HG03432 (cell line): ENCODE results near the gene NRP1.
A peak's percentile ranks its signal among the peaks of the same experiment; 100 is the strongest.
"Not testable (repeated sequence)": the region's sequence is repeated elsewhere in the genome, so short reads cannot be mapped to it uniquely, and the experiment has no call there.

Source experiments
- ATAC-seq: cut with Tn5 transposase; IDR thresholded peaks from one replicate; pipeline ENCODE4 v1.9.1; 2021; ENCODE audit warnings: mild to moderate bottlenecking, moderate library complexity; ENCODE audit not compliant: unreplicated experiment

Gene NRP1

GRCh38 chr10:33334153-33334804 lies at the start of gene NRP1:
Gene NRP1 (minus strand): TSS chr10:33334667. CDS start chr10:33334382, 285 bp downstream.
- peak; percentile 38 for ATAC-seq

- ATAC-seq = not testable (repeated sequence)
Measured at GRCh38 chr10:33384201-33384600, 49.7 kb upstream of the NRP1 start.

DNA sequence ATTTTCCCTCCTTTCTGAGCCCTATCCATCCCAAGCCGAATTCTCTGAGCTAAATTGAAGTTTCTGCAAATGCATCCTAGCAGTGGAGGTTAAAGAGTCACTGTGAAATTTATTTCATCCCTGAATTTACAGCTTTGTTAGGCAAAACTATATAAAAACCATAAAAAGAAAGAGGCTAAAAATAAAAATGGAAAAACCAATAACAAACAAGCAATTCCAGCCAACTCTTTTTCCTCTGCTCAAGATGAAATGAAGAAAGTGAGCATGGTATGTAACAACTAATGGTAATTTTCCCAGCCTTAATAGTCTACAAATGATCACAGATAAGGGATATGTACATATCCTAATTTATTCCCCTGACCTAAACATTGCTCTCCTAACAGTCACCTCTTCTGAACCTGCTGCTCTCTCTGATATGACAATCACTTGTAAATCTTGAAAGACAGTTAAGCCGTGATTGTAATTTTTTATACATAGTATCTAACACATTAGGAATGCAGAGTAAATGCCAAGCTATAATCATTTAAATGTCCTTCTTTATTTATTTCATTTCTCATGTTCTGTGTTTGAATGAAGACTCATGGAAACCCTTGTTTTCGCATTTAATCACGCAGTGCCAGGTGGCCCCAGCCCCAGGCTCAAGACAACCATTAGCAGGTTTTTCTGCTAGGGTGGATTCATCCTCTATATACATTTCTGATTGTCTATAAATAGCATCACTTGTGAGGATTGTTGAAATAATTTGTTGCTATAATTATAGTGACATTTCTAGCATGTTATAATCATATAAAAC lies 48.6 kb upstream of the NRP1 start:
- ATAC-seq = no peak

DNA sequence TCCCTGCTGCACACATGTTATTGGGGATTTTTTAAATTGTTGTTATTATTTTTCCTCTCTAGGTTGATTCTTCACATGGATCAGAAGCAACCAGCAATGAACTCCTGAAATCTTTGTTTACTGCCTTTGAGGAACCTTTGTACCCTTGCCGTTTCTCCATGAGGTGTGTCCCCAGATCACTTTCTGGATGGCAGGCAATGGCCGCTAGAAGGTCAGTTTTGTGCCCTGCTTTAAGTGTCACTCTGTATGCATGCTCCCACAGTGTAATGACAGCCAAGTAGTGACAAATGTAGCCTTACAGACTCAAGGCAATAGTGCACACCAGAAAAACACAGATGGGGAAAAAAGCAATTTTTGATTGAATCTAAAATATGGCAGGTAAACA lies 47.7 kb upstream of the NRP1 start:
- ATAC-seq = no peak

DNA sequence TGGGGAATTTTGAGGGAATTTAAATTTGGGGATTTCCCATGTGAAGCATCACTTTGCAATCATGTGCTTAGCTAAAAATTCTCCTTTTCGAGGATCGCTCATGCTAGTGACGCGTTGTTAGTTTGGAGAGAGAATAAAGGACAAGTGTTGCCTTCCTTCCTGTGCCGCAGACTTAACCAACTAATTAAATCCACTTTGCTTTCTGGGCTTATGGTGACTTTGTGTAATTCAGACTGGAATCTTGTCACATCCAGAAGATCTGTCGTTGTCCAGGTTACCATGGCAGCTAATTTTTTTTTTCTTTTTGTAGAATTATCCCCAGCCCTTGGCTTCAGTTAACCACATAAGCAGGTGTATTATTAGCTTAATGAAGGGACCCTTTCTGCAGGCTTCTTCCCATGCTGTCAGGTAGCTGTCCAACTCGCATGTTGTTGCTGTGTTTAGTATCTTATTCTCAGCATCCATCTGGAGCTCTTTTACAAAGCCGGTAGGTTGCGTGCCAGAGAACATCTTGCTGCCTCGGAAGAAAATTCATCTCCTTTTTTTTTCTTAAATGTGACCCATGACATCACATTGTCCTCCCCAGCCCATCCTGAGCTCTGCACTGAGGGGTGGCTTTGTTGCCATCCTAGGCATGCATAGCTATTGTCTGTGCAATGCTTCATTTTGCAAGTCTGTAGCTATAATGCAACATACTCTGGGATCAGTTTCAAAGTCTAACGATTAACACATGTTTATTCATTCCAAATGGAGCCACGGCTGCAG lies 47.2 kb upstream of the NRP1 start:
- ATAC-seq = no peak

- ATAC-seq = no peak
Measured at GRCh38 chr10:33377658-33378025, 43.2 kb upstream of the NRP1 start.

DNA sequence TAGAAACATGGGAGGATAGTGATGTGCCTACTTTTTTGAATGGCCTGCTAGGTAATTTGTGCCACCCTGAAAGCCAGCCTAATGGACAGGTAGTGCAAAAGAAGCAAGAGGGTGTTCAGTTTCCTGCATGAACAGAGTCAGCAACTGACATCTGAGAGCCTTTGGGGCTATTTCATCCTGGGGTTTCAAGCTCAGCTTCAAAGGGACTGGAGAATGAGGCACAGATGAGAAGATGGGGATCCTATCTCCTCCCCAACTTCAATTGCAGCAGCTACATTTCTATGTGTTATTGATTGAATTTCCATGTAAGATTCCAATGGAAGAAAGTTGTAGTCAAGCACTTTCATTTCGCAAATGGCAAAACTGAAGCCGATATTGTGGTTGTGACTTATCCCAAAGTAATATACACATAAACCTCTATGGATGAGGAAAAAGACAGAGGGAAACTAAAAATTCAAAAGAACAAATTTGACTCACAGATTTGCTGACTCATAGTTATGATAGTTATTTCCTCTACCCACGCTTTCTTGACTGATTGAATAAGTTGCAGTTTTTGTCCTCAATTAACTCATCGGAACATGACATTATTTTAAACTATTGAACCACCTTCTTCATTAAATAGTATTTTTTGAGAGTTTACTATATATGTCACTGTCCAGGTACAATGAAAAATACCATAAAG lies 42.6 kb upstream of the NRP1 start:
- ATAC-seq = no peak

DNA sequence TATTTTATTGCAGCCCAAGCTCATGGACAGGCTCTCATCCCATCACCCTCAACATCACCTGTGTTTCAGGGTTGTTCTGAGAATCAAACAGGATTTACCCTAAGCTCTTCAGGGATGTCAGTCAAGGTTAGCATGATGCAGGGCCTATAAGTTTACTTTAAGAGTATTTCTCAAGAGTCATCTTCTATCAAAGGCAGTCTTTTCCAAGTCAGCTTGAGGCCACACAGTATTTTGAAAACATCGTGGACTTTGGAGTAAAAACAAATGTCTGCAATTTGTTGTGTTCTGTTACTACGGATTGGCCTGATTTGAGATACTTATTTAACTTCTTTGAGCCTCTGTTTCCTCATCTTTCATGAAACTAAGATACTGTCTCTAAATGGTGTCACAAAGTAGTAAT lies 42.0 kb upstream of the NRP1 start:
- ATAC-seq = no peak

DNA sequence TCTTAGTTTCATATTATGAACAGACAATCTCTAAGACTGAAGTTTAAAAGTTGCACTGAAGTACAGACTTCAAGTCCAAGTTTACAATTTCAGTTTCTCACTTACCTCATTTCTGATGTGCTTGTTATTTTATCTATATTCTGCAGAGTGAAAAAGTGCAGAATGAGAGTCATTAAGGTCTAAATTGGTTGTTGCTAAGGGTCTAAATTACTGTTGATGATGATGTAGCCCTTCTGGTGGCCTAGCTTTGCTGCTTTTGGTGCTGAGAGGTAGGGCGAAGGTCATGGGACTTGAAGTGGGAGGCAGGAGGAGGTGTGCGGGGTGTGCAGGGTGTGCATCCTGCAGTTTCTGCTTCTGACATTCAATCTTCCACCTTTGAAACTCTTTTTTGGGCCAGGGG lies 38.8 kb upstream of the NRP1 start:
- no peak for ATAC-seq

- no peak for ATAC-seq
Measured at GRCh38 chr10:33371234-33371633, 36.8 kb upstream of the NRP1 start.

- ATAC-seq = no peak
Measured at GRCh38 chr10:33370434-33370930, 36.0 kb upstream of the NRP1 start.

DNA sequence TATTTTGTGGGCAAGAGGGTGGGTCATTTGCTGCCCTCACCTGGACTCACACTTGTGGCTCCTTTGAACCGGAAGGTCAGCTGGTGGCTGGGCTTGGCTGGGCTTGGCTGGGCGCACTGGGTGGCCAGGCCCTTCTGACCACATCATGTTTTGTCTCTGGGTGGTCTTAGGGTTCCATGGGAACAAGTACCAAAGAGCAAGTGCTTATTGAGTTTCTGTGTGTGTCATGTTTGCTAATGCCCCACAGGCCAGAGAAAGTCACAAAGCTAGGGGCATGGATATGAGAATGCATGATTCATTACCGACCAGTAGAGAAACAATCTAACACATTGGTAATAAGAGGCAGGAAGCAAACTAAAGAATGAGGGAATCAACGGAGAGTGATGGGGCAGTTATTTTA lies 33.6 kb upstream of the NRP1 start:
- no peak for ATAC-seq

DNA sequence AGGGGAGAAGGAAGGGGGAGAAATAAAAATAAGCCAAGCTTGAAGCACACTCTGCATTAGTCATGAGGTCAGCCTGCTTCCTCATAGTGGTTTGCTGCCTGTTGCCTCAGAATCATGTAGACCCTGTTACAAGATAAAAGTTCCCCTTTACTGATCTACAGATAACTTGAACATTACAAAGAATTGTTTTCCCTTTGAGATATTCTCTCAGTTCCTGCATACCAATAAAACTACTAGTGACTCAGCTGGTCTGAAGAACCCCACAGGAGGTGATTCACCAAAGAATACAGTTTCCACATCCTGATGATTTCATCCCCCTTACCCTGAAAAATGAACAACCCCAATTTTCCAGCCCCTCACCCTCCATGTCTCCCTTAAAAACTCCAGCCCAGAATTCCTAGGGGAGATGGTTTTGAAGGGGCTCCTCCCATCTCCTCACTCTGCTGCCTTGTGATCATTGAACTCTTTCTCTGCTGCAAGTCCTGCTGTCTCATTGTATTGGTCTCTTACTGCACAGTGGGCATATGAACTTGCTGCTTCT lies 31.5 kb upstream of the NRP1 start:
- no peak for ATAC-seq

DNA sequence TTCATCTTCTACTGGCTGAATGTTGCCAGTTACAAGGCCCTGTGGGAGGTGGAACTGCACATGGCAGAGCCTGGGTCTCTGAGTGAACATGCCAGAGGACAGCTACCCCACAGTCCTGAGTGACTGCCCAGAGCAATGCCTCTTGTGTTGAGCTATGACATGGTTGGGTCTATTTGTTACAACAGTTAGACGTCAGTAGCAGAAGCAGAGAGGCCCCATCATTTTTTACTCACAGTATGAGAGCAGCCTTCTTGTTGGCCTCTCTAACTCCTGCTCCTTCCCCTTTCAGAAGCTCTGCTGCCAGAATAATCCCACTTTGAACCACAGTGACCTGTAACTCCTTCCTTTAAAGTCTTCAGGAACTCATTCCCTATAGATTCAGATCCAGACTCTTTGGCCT lies 30.8 kb upstream of the NRP1 start:
- ATAC-seq = no peak

DNA sequence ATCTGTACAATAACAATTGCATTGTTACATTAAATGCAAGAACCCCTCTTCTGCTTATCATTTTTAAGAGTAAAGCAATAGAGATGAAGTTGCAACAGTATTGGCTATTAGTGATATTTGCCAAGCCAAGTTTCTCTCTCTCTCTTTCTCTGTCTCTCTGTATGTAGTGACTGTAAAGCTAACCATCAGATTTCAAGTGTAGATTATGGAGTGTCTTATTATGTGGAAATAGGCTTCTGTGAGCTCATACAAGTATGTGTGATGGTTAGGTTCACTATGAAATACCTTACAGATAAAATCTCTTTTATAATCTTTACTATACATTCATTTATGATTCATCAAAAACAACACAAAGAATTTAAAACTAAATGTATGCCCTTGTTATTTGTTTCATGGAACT lies 28.6 kb upstream of the NRP1 start:
- no peak for ATAC-seq

GRCh38 chr10:33358016-33358415 lies 23.5 kb upstream of the NRP1 start:
- no peak for ATAC-seq

GRCh38 chr10:33355274-33355673 lies 20.8 kb upstream of the NRP1 start:
- no peak for ATAC-seq

- ATAC-seq = no peak
Measured at GRCh38 chr10:33353853-33354252, 19.4 kb upstream of the NRP1 start.

- ATAC-seq = no peak
Measured at GRCh38 chr10:33353334-33353733, 18.9 kb upstream of the NRP1 start.

DNA sequence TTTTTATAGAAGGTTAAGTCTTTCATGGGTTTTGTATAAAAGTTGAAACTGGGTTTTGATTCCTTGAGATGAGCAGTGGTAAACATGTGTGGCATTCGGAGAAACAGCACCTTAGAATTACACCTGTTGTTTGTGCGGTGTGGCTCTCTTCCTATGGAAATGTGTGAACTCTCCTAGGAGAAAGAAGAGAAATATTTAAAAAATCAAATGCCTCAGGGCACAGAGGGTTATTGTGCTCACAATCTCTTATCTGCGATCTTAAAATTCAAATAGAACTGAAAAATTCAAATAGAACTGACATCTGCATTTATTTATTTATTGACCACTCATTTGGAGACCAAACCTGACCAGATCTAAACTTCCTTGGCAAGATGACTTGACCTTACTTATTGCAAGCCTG lies 18.1 kb upstream of the NRP1 start:
- no peak for ATAC-seq

- ATAC-seq = no peak
Measured at GRCh38 chr10:33352175-33352574, 17.7 kb upstream of the NRP1 start.
